Panc1 (cell line): ENCODE results near the gene CKAP2L. TPM values are rescaled to one million over a fixed set of nuclear protein-coding genes. Genes with fewer than 3 reads are reported as not detected.

Source experiments
- ATAC-seq: fragments of 200-7000 bp; cut with Tn5 transposase; 2 replicates; pipeline ENCODE4 v1.9.1; 2020; ENCODE audit warnings: mild to moderate bottlenecking, moderate library complexity
- BruUV-seq: library from RNA; stranded (reverse); fragments of 400-500 nt; replicated peaks from 2 replicates; lab custom pipeline; 2021; lab: Mats Ljungman, UMichigan
- CTCF ChIA-PET: fragments of 300-600 bp; sonication (Branson Sonifier 250); formaldehyde crosslinking; loops from one replicate; lab custom pipeline; 2022; ENCODE audit warnings: antibody characterized with exemption; lab: Charles Lee
- POLR2A ChIA-PET: fragments of 300-600 bp; sonication (Branson Sonifier 250); formaldehyde crosslinking; loops from one replicate; lab custom pipeline; 2022; ENCODE audit warnings: antibody characterized with exemption; lab: Charles Lee
- DNase-seq: peaks from one replicate; pipeline ENCODE4 v3.0.0-alpha.2; 2010; ENCODE audit warnings: low read depth, low spot score
- H3K27ac ChIP-seq: 2 replicates; pipeline ENCODE4 v1.5.1; 2011; ENCODE audit warnings: mild to moderate bottlenecking, low read length, inconsistent platforms
- H3K27me3 ChIP-seq: fragments of 200-500 bp; sonication (Bioruptor generic); 2 replicates; pipeline ENCODE4 v1.6.0; 2014; ENCODE audit warnings: low read length, inconsistent platforms; ENCODE audit not compliant: control insufficient read depth, insufficient read depth
- H3K36me3 ChIP-seq: fragments of 200-500 bp; sonication (Bioruptor generic); 2 replicates; pipeline ENCODE4 v1.5.1; 2014; ENCODE audit warnings: inconsistent platforms, mild to moderate bottlenecking, low read length, moderate library complexity; ENCODE audit not compliant: control insufficient read depth, insufficient read depth
- H3K4me1 ChIP-seq: 2 replicates; pipeline ENCODE4 v1.5.1; 2011; ENCODE audit warnings: inconsistent platforms, mild to moderate bottlenecking, low read length, moderate library complexity; ENCODE audit not compliant: control insufficient read depth, insufficient read depth
- H3K4me3 ChIP-seq, 2 experiments: 2 replicates each; pipeline ENCODE4 v1.5.1; 2011 to 2012; ENCODE audit warnings: low read depth in 2 of 2, low read length in 2 of 2, mild to moderate bottlenecking in 2 of 2, inconsistent platforms in 1 of 2, moderate library complexity in 1 of 2
- H3K9me3 ChIP-seq: fragments of 200-500 bp; sonication (Bioruptor generic); 2 replicates; pipeline ENCODE4 v1.5.1; 2014; ENCODE audit warnings: low read depth, mild to moderate bottlenecking, inconsistent platforms, low read length, moderate library complexity; ENCODE audit not compliant: control insufficient read depth, insufficient read depth
- POLR2AphosphoS5 ChIP-seq: IDR thresholded peaks from 2 replicates; pipeline ENCODE4 v1.6.1; 2012; ENCODE audit warnings: mild to moderate bottlenecking, low read depth, low read length, moderate library complexity
- SIN3A ChIP-seq: IDR thresholded peaks from 2 replicates; pipeline ENCODE4 v1.6.1; 2012; ENCODE audit warnings: low read depth, mild to moderate bottlenecking, low read length, moderate library complexity, borderline replicate concordance; ENCODE audit not compliant: insufficient read depth
- TCF7L2 ChIP-seq: IDR thresholded peaks from 2 replicates; pipeline ENCODE4 v1.6.1; 2011; ENCODE audit warnings: mild to moderate bottlenecking, low read depth, low read length, inconsistent platforms
- in situ Hi-C: cut with HindIII; loops from 2 replicates; pipeline ENCODE4 v1.10.0; 2016; ENCODE audit warnings: low sequenced_read_pairs, low pct_unique_long_range_greater_than_20kb
- intact Hi-C: fragments of 100-400 bp; cut with micrococcal nuclease; formaldehyde crosslinking; loops from one replicate; pipeline ENCODE4 v1.10.0; 2022; ENCODE audit not compliant: unreplicated experiment
- total RNA-seq: library from RNA; stranded (reverse); gene quantifications from one replicate; pipeline ENCODE4 v1.2.1, GENCODE V29; 2021; ENCODE audit not compliant: unreplicated experiment
- TF ChIP-seq, protein P1 (sequence below): fragments of 450-650 bp; IDR thresholded peaks from 2 replicates; pipeline ENCODE4 v1.5.1; 2017; ENCODE audit warnings: mild to moderate bottlenecking
- TF ChIP-seq, protein P2 (sequence below), 2 experiments: IDR thresholded peaks; 2 replicates each; pipeline ENCODE4 v1.6.1; 2011 to 2012; ENCODE audit warnings: low read depth in 2 of 2, control low read depth in 1 of 2, low read length in 1 of 2, mild to moderate bottlenecking in 1 of 2, moderate library complexity in 1 of 2; ENCODE audit not compliant: insufficient read depth in 1 of 2

Gene CKAP2L
- total RNA-seq, 1 experiment from 2014 or later, result 27.0 TPM

GRCh38 chr2:112789186-112789585 is 24.8 kb upstream of the CKAP2L start:
- DNase-seq (no peak), ATAC-seq (no peak)
- Histone ChIP-seq H3K4me1 (no peaks in the 10 kb centered on the region), H3K36me3 (no peaks in the 10 kb centered on the region), H3K4me3 (no peak overlapping the region), H3K27me3 (no peaks in the 10 kb centered on the region; the same call in 1 of the 2 replicates), H3K9me3 (no peaks in the 10 kb centered on the region), H3K27ac (no peak overlapping the region)
- ChIA-PET CTCF (no interaction called here), POLR2A (interaction anchor here (0.7 kb wide), 1 partner anchor 19 kb away, joined by 6 read pairs; no protein-coding TSS in a partner anchor)
- in situ Hi-C loops, result no loop called here
- TF ChIP-seq, protein P1, sequence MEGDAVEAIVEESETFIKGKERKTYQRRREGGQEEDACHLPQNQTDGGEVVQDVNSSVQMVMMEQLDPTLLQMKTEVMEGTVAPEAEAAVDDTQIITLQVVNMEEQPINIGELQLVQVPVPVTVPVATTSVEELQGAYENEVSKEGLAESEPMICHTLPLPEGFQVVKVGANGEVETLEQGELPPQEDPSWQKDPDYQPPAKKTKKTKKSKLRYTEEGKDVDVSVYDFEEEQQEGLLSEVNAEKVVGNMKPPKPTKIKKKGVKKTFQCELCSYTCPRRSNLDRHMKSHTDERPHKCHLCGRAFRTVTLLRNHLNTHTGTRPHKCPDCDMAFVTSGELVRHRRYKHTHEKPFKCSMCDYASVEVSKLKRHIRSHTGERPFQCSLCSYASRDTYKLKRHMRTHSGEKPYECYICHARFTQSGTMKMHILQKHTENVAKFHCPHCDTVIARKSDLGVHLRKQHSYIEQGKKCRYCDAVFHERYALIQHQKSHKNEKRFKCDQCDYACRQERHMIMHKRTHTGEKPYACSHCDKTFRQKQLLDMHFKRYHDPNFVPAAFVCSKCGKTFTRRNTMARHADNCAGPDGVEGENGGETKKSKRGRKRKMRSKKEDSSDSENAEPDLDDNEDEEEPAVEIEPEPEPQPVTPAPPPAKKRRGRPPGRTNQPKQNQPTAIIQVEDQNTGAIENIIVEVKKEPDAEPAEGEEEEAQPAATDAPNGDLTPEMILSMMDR, result no peak
- no peak for TF ChIP-seq POLR2AphosphoS5
- no peak for TF ChIP-seq TCF7L2
- no TSS peak for BruUV-seq
- intact Hi-C loops, result no loop called here

- ChIA-PET CTCF (no interaction called here), POLR2A (interaction anchor here (0.7 kb wide), 1 partner anchor 122 kb away, joined by 5 read pairs; no protein-coding TSS in a partner anchor)
- DNase-seq (no peak), ATAC-seq (no peak)
- in situ Hi-C loops, result no loop called here
- Histone ChIP-seq H3K4me1 (no peaks in the 10 kb centered on the region), H3K27me3 (no peaks in the 10 kb centered on the region; the same call in 1 of the 2 replicates), H3K36me3 (no peaks in the 10 kb centered on the region), H3K27ac (no peak overlapping the region), H3K4me3 (no peak overlapping the region), H3K9me3 (no peaks in the 10 kb centered on the region)
- no TSS peak for BruUV-seq
- intact Hi-C loops, result no loop called here
- TF ChIP-seq SIN3A, result no peak
- no peak for TF ChIP-seq TCF7L2
- TF ChIP-seq POLR2AphosphoS5, result no peak
- TF ChIP-seq, protein P2, sequence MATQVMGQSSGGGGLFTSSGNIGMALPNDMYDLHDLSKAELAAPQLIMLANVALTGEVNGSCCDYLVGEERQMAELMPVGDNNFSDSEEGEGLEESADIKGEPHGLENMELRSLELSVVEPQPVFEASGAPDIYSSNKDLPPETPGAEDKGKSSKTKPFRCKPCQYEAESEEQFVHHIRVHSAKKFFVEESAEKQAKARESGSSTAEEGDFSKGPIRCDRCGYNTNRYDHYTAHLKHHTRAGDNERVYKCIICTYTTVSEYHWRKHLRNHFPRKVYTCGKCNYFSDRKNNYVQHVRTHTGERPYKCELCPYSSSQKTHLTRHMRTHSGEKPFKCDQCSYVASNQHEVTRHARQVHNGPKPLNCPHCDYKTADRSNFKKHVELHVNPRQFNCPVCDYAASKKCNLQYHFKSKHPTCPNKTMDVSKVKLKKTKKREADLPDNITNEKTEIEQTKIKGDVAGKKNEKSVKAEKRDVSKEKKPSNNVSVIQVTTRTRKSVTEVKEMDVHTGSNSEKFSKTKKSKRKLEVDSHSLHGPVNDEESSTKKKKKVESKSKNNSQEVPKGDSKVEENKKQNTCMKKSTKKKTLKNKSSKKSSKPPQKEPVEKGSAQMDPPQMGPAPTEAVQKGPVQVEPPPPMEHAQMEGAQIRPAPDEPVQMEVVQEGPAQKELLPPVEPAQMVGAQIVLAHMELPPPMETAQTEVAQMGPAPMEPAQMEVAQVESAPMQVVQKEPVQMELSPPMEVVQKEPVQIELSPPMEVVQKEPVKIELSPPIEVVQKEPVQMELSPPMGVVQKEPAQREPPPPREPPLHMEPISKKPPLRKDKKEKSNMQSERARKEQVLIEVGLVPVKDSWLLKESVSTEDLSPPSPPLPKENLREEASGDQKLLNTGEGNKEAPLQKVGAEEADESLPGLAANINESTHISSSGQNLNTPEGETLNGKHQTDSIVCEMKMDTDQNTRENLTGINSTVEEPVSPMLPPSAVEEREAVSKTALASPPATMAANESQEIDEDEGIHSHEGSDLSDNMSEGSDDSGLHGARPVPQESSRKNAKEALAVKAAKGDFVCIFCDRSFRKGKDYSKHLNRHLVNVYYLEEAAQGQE (IDR thresholded peaks at IDR 0.05; ENCODE audit: insufficient read depth in 1 of 2, low read depth in 2 of 2, low read length in 1 of 2), result no peak
- TF ChIP-seq, protein P1, result no peak
Observed at GRCh38 chr2:112788653-112789052, 24.2 kb upstream of the CKAP2L start.
